GM12864 (cell line): Measurements from ENCODE around the gene BLVRB.

Experiments used
- DNase-seq: peaks from one replicate; pipeline ENCODE4 v3.0.0-alpha.2; 2011; ENCODE audit warnings: low read depth
- H3K4me3 ChIP-seq: 2 replicates; pipeline ENCODE4 v1.5.1; 2011; ENCODE audit warnings: mild to moderate bottlenecking, low read depth, low read length, control low read depth
- TF ChIP-seq, protein P1 (sequence below): IDR thresholded peaks from 2 replicates; pipeline ENCODE4 v1.5.1; 2011; ENCODE audit warnings: low read depth, mild to moderate bottlenecking, moderate library complexity, low read length, control low read depth, inconsistent platforms; ENCODE audit errors: missing control alignments

BLVRB gene

DNA sequence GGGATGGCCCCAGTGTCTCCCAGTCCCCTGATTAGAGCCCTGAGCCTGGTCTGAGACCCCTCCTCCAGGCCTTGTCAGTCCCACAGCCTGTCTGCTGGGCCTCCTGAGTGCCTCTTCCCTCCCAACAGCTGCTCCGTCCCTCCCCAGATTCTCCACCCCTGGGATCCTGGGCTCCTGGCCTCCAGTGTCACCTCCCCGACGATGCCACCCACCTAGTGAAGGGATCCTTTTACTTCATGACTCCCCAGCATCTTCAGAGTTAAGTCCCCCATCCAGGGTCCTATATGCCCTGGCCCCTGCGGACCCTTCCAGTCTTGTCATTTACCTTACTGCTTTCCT lies 47.9 kb downstream of the BLVRB start:
- no peak overlapping the region for H3K4me3 ChIP-seq
- TF ChIP-seq, protein P1, sequence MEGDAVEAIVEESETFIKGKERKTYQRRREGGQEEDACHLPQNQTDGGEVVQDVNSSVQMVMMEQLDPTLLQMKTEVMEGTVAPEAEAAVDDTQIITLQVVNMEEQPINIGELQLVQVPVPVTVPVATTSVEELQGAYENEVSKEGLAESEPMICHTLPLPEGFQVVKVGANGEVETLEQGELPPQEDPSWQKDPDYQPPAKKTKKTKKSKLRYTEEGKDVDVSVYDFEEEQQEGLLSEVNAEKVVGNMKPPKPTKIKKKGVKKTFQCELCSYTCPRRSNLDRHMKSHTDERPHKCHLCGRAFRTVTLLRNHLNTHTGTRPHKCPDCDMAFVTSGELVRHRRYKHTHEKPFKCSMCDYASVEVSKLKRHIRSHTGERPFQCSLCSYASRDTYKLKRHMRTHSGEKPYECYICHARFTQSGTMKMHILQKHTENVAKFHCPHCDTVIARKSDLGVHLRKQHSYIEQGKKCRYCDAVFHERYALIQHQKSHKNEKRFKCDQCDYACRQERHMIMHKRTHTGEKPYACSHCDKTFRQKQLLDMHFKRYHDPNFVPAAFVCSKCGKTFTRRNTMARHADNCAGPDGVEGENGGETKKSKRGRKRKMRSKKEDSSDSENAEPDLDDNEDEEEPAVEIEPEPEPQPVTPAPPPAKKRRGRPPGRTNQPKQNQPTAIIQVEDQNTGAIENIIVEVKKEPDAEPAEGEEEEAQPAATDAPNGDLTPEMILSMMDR, result no peak

DNA sequence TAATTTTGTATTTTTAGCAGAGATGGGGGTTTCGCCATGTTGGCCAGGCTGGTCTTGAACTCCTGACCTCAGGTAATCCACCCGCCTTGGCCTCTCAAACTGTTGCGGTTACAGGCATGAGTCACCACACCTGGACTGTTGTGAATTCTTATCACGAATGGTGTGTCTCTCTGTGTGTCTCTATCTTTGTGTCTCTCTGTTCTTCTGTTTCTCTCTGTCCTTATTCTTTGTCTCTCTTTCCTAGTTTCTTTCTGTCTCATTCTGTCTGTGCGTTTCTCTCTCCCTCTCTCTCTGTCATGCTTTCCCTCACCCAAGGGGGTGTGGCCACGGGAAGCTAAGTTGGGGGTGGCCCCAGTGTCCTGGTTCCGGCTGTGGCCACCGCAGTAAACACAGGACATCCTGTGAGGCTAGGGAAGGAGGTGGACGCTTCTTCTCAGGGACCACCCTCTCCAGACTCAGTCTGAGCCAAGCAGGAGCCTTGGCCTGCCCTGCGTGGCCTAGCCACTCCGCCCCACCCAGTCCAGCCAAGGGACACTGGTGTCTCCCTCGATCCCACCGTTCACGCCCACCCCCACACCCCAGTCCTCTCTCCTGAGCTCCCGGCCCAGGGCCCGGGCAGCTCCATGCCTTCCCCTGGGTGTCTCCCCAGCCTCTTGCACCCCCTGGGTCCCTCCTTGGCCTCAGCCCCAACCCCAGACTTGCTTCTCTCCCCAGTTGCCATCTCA lies 48.5 kb downstream of the BLVRB start:
- no peak overlapping the region for H3K4me3 ChIP-seq
- TF ChIP-seq, protein P1, result no peak
- DNase-seq, result peak; percentile 55

More for the DNA sequence above, 47.9 kb downstream of the BLVRB start:
- DNase-seq, result no peak

DNA sequence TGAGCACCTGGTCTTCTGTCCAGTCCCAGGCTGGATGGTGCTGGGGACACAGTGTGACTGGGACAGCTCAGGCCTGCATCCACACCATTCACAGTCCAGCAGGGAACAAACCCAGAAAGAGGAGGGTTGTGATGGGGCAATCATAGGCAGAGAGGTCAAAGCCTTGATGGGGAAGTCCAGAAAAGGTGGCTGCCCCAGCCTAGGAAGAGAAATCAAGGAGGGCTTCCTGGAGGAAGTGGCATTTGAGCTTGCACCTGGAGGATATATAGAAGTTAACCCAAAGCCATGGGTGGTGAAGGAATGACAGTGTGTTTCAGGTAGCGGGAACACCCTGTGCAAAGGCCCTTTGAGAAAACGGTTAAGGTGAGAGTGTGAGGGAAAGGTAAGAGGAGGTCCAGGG lies 49.8 kb downstream of the BLVRB start:
- no peak overlapping the region for H3K4me3 ChIP-seq
- no peak for DNase-seq
- TF ChIP-seq, protein P1, result no peak

- DNase-seq, result no peak
- H3K4me3 ChIP-seq, result no peak overlapping the region
- TF ChIP-seq, protein P1, result no peak
These were observed 50.7 kb downstream of the BLVRB start for GRCh38 chr19:40414542-40415535.

GRCh38 chr19:40413291-40413845 lies 52.2 kb downstream of the BLVRB start, which contains the start of gene PRX:
PRX (minus strand) TSS chr19:40413378; CDS start chr19:40407932, 5,446 bp downstream.
- no peak within 1 kb of the TSS for H3K4me3 ChIP-seq
- no peak for DNase-seq
- TF ChIP-seq, protein P1, result no peak

DNA sequence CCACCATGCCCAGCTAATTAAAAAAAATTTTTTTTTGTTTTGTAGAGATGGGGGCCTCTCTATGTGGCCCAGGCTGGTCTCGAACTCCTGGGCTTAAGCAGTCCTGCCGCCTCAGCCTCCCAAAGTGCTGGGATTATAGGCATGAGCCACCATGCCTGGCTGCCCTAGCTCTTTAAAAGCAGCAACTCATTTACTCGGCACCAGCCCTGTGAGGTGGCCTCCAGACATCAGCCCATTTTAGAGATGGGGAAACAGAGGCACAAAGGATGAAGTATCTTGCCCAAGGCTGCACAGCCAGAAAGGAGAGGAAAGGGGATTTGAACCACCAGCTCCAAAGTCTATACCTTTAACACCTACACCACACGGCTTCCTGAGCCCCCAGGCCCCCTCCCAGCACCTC lies 52.7 kb downstream of the BLVRB start:
- H3K4me3 ChIP-seq, result no peak overlapping the region
- DNase-seq, result no peak
- TF ChIP-seq, protein P1, result no peak
